AG04450 (cell line): Measurements from ENCODE around the gene TSHZ2. TPM values are rescaled to one million over a fixed set of nuclear protein-coding genes. Genes with fewer than 3 reads are reported as not detected.

Source experiments
- CTCF ChIA-PET: fragments of 300-600, 350-600 bp; formaldehyde crosslinking; extraction: SDS; loops from one replicate; lab custom pipeline; 2022; ENCODE audit warnings: antibody characterized with exemption, inconsistent platforms; lab: Charles Lee
- POLR2A ChIA-PET: fragments of 350-600 bp; formaldehyde crosslinking; extraction: SDS; loops from one replicate; lab custom pipeline; 2021; ENCODE audit warnings: antibody characterized with exemption, inconsistent platforms; lab: Yijun Ruan, JAX
- DNase-seq: peaks from one replicate; pipeline ENCODE4 v3.0.0-alpha.2; 2011; ENCODE audit warnings: low read depth, low spot score
- H3K27ac ChIP-seq: one replicate; pipeline ENCODE4 v1.5.1; 2012; ENCODE audit warnings: low read depth, low read length, control low read depth
- H3K27me3 ChIP-seq: one replicate; pipeline ENCODE4 v1.6.0; 2012; ENCODE audit warnings: low read length; ENCODE audit not compliant: control insufficient read depth, insufficient read depth
- H3K4me3 ChIP-seq: 2 replicates; pipeline ENCODE4 v1.5.1; 2011; ENCODE audit warnings: mild to moderate bottlenecking, low read depth, low read length, control low read depth
- H3K9me3 ChIP-seq: 2 replicates; pipeline ENCODE4 v1.5.1; 2012; ENCODE audit warnings: low read length; ENCODE audit not compliant: control insufficient read depth, insufficient read depth
- CTCF ChIP-seq: IDR thresholded peaks from 2 replicates; pipeline ENCODE4 v1.5.1; 2011; ENCODE audit warnings: low read depth, low read length, control low read depth, inconsistent platforms
- polyA plus RNA-seq: library from polyadenylated mRNA; depleted of rRNA; stranded (reverse); fragments of >200 nt; gene quantifications from 2 replicates; pipeline ENCODE4 v1.2.3, GENCODE V29; 2011

Gene TSHZ2
- polyA plus RNA-seq, 1 experiment = not detected

DNA sequence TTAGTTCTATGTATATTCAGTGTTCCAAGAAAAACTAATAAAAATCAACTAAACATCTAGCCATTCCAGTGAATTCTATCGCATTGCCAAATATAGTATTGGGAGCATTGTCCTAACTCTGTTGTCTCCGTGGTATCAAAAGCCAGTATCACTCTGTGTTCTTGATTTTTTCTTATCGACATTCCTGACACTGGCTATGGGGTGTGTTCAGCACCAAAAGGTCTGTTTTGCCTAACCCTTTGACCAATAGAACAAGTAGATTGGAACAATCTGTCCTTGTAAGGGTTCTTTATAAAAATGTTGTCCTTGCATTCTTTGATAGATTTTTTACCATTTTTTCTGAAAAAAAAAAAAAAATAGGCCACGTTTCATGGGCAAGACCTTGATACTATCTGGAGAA lies 161.5 kb downstream of the TSHZ2 start:
- no peak for TF ChIP-seq CTCF
- no peak overlapping the region for H3K27ac ChIP-seq
- H3K4me3 ChIP-seq = no peak overlapping the region
- DNase-seq = no peak
- H3K9me3 ChIP-seq = no peaks in the 10 kb centered on the region
- no peaks in the 10 kb centered on the region for H3K27me3 ChIP-seq
- ChIA-PET CTCF (no interaction called here), POLR2A (no interaction called here)

- Histone ChIP-seq H3K27ac (no peak overlapping the region), H3K27me3 (no peaks in the 10 kb centered on the region), H3K9me3 (no peaks in the 10 kb centered on the region), H3K4me3 (no peak overlapping the region)
- TF ChIP-seq CTCF = no peak
- no peak for DNase-seq
- CTCF ChIA-PET = interaction anchor here (0.6 kb wide), 1 partner anchor 20 kb away, joined by 4 read pairs; no protein-coding TSS in a partner anchor
- POLR2A ChIA-PET = no interaction called here
These were observed 164.3 kb downstream of the TSHZ2 start for GRCh38 chr20:53136473-53136872.

- no peak for DNase-seq
- no peaks in the 10 kb centered on the region for H3K9me3 ChIP-seq
- no peak overlapping the region for H3K27ac ChIP-seq
- no peaks in the 10 kb centered on the region for H3K27me3 ChIP-seq
- CTCF ChIA-PET = no interaction called here
- H3K4me3 ChIP-seq = no peak overlapping the region
- POLR2A ChIA-PET = no interaction called here
- no peak for TF ChIP-seq CTCF
These were observed 166.5 kb downstream of the TSHZ2 start for GRCh38 chr20:53138454-53139262.

DNA sequence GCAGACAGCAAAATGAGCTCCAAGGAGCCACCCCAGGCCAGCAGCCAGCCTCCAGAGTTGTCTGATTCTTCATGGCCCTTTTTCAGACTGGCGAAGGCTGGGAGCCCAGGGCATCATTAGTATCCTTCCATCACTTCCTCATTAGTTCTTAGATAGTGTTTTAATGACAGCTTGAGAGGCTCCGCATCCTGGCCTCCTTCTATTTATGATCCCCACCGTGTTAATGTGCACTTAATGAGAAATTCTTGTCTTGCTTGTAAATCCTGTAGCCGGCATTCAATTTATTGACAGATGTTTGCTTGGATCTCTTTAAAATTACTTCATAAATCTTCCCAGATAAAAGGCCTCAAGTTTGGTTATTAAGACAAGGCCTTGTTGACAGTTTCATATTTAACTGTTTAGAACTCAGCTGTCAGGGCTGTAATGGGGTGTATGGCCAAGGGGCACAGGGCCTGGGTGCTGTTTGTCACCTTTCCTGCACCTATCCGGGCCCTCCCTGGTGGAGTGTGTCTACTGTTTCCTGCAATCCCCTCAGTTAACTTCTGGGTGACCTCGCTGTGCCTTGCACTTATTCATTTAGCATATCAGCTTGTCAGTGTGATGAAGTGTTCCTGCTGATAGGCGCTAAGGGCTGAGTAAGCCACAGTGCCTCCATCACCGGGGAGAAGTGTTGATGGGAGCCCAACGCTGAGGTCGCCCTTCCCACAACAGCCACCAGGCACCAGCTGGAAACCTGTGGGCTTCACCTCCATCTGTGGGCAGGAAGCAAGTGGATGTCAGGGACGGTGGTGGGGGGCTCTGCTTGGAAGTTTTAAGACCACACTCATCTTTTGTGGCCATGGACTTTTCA lies 169.3 kb downstream of the TSHZ2 start:
- Histone ChIP-seq H3K4me3 (no peak overlapping the region), H3K27ac (no peak overlapping the region), H3K27me3 (no peaks in the 10 kb centered on the region), H3K9me3 (no peaks in the 10 kb centered on the region)
- ChIA-PET CTCF (no interaction called here), POLR2A (no interaction called here)
- DNase-seq = no peak
- TF ChIP-seq CTCF = no peak
